Neural crest cell (in vitro differentiated cells): Measurements from ENCODE around the gene SUCLG2. TPM values are rescaled to one million over a fixed set of nuclear protein-coding genes. Genes with fewer than 3 reads are reported as not detected.

Experiments
- DNase-seq: peaks from one replicate; pipeline ENCODE4 v3.0.0; 2021; ENCODE audit warnings: low read depth, mixed read lengths, low spot score
- H3K27ac Mint-ChIP-seq: one replicate; pipeline ENCODE4 v1.8.0; 2021; ENCODE audit warnings: mild to moderate bottlenecking, mixed read lengths; ENCODE audit not compliant: unreplicated experiment
- H3K27me3 Mint-ChIP-seq: 2 replicates; pipeline ENCODE4 v1.8.0; 2021; ENCODE audit warnings: low read depth, mild to moderate bottlenecking, mixed read lengths
- H3K36me3 Mint-ChIP-seq: 2 replicates; pipeline ENCODE4 v1.8.0; 2021; ENCODE audit warnings: low read depth, mild to moderate bottlenecking, mixed read lengths
- H3K4me1 Mint-ChIP-seq: 2 replicates; pipeline ENCODE4 v1.8.0; 2021; ENCODE audit warnings: mixed read lengths
- H3K4me3 Mint-ChIP-seq: one replicate; pipeline ENCODE4 v1.8.0; 2021; ENCODE audit warnings: mild to moderate bottlenecking, mixed read lengths
- H3K9me3 Mint-ChIP-seq: 2 replicates; pipeline ENCODE4 v1.8.0; 2021; ENCODE audit warnings: mixed read lengths
- total RNA-seq: library from RNA; stranded (reverse); gene quantifications from 2 replicates; pipeline ENCODE4 v1.2.1, GENCODE V29; 2021
- TF ChIP-seq, protein P1 (sequence below): fragments of 200-600 bp; sonication (generic); conservative IDR thresholded peaks from 2 replicates; pipeline ENCODE4 v1.5.0; 2021; ENCODE audit warnings: antibody characterized with exemption, mild to moderate bottlenecking

The SUCLG2 gene
- total RNA-seq, 1 donor from 2014 or later: 36.4 TPM

DNA sequence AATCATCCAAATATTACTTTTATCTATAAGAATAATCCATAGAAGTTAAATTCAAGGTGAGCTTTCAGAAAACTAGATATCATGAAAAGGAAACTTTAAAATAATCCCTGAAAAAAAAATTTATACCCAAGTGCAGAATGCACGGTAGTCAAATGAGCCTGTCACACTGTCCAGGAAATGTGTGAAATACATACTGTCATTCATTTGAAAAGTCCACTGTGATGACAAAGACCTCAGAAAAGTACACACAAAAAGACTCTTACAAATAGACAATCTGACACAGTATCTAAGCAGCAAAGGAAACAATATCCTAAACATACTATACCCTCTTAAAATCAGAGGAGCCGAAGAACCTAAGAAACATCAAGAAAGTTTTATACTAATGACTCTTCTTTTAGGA is 29.7 kb downstream of the SUCLG2 start:
- Mint-ChIP-seq H3K4me1 (peaks cover 24% of the 10 kb centered on the region), H3K9me3 (peaks cover 5% of the 10 kb centered on the region), H3K27ac (no peak overlapping the region), H3K36me3 (peaks cover 22% of the 10 kb centered on the region), H3K27me3 (no peaks in the 10 kb centered on the region), H3K4me3 (no peak overlapping the region)
- TF ChIP-seq, protein P1, sequence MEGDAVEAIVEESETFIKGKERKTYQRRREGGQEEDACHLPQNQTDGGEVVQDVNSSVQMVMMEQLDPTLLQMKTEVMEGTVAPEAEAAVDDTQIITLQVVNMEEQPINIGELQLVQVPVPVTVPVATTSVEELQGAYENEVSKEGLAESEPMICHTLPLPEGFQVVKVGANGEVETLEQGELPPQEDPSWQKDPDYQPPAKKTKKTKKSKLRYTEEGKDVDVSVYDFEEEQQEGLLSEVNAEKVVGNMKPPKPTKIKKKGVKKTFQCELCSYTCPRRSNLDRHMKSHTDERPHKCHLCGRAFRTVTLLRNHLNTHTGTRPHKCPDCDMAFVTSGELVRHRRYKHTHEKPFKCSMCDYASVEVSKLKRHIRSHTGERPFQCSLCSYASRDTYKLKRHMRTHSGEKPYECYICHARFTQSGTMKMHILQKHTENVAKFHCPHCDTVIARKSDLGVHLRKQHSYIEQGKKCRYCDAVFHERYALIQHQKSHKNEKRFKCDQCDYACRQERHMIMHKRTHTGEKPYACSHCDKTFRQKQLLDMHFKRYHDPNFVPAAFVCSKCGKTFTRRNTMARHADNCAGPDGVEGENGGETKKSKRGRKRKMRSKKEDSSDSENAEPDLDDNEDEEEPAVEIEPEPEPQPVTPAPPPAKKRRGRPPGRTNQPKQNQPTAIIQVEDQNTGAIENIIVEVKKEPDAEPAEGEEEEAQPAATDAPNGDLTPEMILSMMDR: no peak
- DNase-seq: no peak

DNA sequence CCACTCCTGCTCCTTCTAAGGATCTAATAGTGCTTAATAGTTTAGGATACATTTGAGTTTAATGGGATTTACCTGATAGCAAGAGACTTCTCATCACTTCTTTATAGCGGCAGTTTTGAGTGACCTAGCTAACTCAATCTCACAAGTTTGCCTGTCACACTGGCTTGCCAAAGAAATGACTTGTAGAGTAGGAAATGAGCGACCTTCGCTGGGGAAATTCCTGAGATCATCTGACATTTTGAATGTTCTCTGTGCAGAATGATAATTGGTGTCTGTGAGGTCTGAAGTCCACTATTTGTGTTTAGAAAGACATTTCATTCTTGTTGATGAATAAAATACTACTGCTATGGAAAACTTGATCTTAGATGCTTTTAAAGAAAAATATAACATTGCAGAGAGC is 30.3 kb downstream of the SUCLG2 start:
- no peak for DNase-seq
- H3K36me3 Mint-ChIP-seq: peaks cover 22% of the 10 kb centered on the region
- H3K27me3 Mint-ChIP-seq: no peaks in the 10 kb centered on the region
- TF ChIP-seq, protein P1: no peak
- no peak overlapping the region for H3K27ac Mint-ChIP-seq
- H3K9me3 Mint-ChIP-seq: peaks cover 5% of the 10 kb centered on the region
- no peak overlapping the region for H3K4me3 Mint-ChIP-seq
- peaks cover 24% of the 10 kb centered on the region for H3K4me1 Mint-ChIP-seq

DNA sequence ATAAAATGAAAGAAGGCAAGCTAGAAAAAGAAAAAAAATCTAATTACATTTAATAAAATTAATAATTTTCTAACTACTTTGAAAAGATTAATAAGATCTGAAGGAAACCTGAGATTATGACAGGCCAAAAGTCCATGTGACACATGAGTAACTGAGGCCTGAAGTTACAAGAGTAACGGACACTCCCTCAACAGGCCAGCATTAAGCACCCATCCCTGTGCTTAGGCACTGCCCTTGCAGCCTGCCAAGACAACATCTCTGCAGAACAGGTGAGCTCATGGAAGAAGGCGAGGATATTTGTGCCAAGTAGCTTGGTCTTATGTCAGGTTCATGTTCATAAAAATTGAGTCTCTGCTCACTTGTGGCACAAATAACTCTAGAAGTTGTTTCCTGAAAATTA is 31.8 kb downstream of the SUCLG2 start:
- Mint-ChIP-seq H3K4me3 (no peak overlapping the region), H3K27me3 (no peaks in the 10 kb centered on the region), H3K36me3 (peaks cover 19% of the 10 kb centered on the region), H3K4me1 (peaks cover 24% of the 10 kb centered on the region), H3K27ac (no peak overlapping the region), H3K9me3 (peaks cover 5% of the 10 kb centered on the region)
- TF ChIP-seq, protein P1: no peak
- DNase-seq: no peak

DNA sequence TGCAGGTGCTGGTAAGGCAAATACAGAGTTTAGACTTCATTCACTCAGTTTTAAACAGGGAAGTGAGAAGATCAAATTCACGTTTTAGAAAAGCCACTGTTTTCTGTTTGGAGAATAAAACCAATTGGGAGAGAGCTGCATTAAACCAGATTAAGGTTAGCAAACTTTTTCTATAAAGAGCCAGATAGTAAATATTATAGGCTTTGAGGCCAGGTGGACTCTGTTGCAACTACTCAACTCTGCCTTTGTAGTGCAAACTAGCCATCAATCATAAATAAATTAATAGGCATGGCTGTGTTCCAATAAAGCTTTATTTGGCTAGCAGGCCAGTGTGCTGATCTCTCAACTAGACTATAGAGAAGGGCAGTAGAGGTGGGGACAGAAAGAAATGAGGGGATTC is 33.5 kb downstream of the SUCLG2 start:
- H3K9me3 Mint-ChIP-seq: no peaks in the 10 kb centered on the region
- no peaks in the 10 kb centered on the region for H3K27me3 Mint-ChIP-seq
- no peak overlapping the region for H3K27ac Mint-ChIP-seq
- no peak overlapping the region for H3K4me3 Mint-ChIP-seq
- TF ChIP-seq, protein P1: no peak
- H3K4me1 Mint-ChIP-seq: peaks cover 19% of the 10 kb centered on the region
- peaks cover 16% of the 10 kb centered on the region for H3K36me3 Mint-ChIP-seq
- no peak for DNase-seq

DNA sequence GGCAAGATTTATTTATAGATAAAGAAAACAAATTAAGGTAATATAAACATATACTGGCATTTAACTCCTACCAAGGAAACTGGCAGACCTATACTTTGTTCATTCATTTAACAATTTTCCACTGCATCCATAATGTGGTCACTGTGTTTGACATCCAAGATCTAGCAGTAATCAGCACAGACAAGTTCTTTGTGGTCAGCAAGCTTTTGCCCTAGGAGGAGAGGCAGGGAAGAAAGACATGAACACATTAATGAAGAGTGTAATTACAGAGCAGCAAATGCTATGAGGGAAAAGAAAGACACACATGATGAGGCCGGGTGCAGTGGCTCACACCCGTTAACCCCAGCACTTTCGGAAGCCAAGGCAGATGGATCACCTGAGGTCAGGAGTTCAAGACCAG is 34.4 kb downstream of the SUCLG2 start:
- no peak for DNase-seq
- Mint-ChIP-seq H3K27ac (peak overlapping the region; percentile 8), H3K9me3 (no peaks in the 10 kb centered on the region), H3K27me3 (no peaks in the 10 kb centered on the region), H3K36me3 (peaks cover 13% of the 10 kb centered on the region), H3K4me3 (no peak overlapping the region), H3K4me1 (peaks cover 13% of the 10 kb centered on the region)
- TF ChIP-seq, protein P1: no peak

DNA sequence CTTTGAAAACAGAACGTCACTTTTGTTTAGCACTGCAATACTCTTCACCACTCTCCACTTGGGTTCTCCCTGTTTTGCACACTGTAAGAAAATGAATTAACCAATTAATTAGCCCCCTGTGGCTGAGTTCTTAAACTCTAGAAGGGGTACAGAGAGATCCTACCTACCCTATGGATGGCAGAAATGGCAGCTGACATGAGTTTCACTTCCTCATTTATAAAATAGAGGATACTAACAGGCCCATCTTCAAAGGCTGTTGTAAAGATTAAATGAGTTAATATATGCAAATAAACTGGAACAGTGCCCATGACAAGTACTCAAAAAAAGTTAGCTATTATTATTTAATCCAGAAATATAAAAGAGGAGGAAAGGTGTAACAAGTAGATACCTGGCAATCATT is 36.9 kb downstream of the SUCLG2 start:
- TF ChIP-seq, protein P1: no peak
- H3K27ac Mint-ChIP-seq: no peak overlapping the region
- H3K9me3 Mint-ChIP-seq: no peaks in the 10 kb centered on the region
- peaks cover 5% of the 10 kb centered on the region for H3K4me1 Mint-ChIP-seq
- no peak overlapping the region for H3K4me3 Mint-ChIP-seq
- DNase-seq: no peak
- H3K27me3 Mint-ChIP-seq: no peaks in the 10 kb centered on the region
- H3K36me3 Mint-ChIP-seq: peaks cover 12% of the 10 kb centered on the region
